Parathyroid adenoma (tissue), 2 donors: Measurements from ENCODE around the gene DNAJB11.

Experiments used
- H2AFZ ChIP-seq: fragments of 300-600 bp; sonication (generic); one replicate; pipeline ENCODE4 v1.7.0; 2017; ENCODE audit warnings: antibody characterized with exemption, mild to moderate bottlenecking
- H3K27ac ChIP-seq: fragments of 300-600 bp; sonication (generic); one replicate; pipeline ENCODE4 v1.7.0; 2017
- H3K27me3 ChIP-seq: fragments of 300-600 bp; sonication (generic); one replicate; pipeline ENCODE4 v1.7.0; 2017; ENCODE audit warnings: low read length; ENCODE audit not compliant: control insufficient read depth, insufficient read depth
- H3K36me3 ChIP-seq: fragments of 300-600 bp; sonication (generic); one replicate; pipeline ENCODE4 v1.7.0; 2017; ENCODE audit warnings: low read length; ENCODE audit not compliant: control insufficient read depth, insufficient read depth
- H3K4me1 ChIP-seq: fragments of 300-600 bp; sonication (generic); one replicate; pipeline ENCODE4 v1.7.0; 2017; ENCODE audit warnings: control low read depth
- H3K4me2 ChIP-seq: fragments of 300-600 bp; sonication (generic); one replicate; pipeline ENCODE4 v1.7.0; 2017; ENCODE audit warnings: low read length
- H3K4me3 ChIP-seq: fragments of 300-600 bp; sonication (generic); one replicate; pipeline ENCODE4 v1.7.0; 2017; ENCODE audit warnings: low read depth, low read length
- H3K79me2 ChIP-seq: fragments of 300-600 bp; sonication (generic); one replicate; pipeline ENCODE4 v1.7.0; 2017; ENCODE audit warnings: control low read depth
- H3K9ac ChIP-seq: fragments of 300-600 bp; sonication (generic); one replicate; pipeline ENCODE4 v1.7.0; 2017; ENCODE audit warnings: mild to moderate bottlenecking
- H3K9me3 ChIP-seq: fragments of 300-600 bp; sonication (generic); one replicate; pipeline ENCODE4 v1.7.0; 2017; ENCODE audit warnings: low read length; ENCODE audit not compliant: control insufficient read depth
- CTCF ChIP-seq: fragments of 300-600 bp; sonication (generic); IDR thresholded peaks from one replicate; pipeline ENCODE4 v1.7.0; 2017; ENCODE audit warnings: antibody characterized with exemption, mild to moderate bottlenecking
- donor health status: primary hyperparathyroidism.

DNAJB11 gene

GRCh38 chr3:186590580-186591295, 20.2 kb downstream of the DNAJB11 start:
- Histone ChIP-seq H2AFZ (no peak overlapping the region), H3K4me3 (no peak overlapping the region), H3K9me3 (no peaks in the 10 kb centered on the region), H3K79me2 (no peaks in the 10 kb centered on the region), H3K27ac (no peak overlapping the region), H3K27me3 (no peaks in the 10 kb centered on the region), H3K4me1 (no peaks in the 10 kb centered on the region), H3K36me3 (no peaks in the 10 kb centered on the region), H3K4me2 (no peak overlapping the region), H3K9ac (no peak overlapping the region)
- TF ChIP-seq CTCF = no peak

GRCh38 chr3:186592682-186593081, 22.2 kb downstream of the DNAJB11 start:
- Histone ChIP-seq H3K27me3 (no peaks in the 10 kb centered on the region), H3K79me2 (no peaks in the 10 kb centered on the region), H3K4me2 (no peak overlapping the region), H3K27ac (no peak overlapping the region), H3K9me3 (no peaks in the 10 kb centered on the region), H3K36me3 (no peaks in the 10 kb centered on the region), H2AFZ (no peak overlapping the region), H3K4me3 (no peak overlapping the region), H3K4me1 (no peaks in the 10 kb centered on the region), H3K9ac (no peak overlapping the region)
- no peak for TF ChIP-seq CTCF

GRCh38 chr3:186593862-186594261, 23.3 kb downstream of the DNAJB11 start:
- TF ChIP-seq CTCF = no peak
- no peaks in the 10 kb centered on the region for H3K9me3 ChIP-seq
- no peaks in the 10 kb centered on the region for H3K27me3 ChIP-seq
- no peak overlapping the region for H3K9ac ChIP-seq
- H3K4me1 ChIP-seq = no peaks in the 10 kb centered on the region
- no peak overlapping the region for H3K27ac ChIP-seq
- no peaks in the 10 kb centered on the region for H3K36me3 ChIP-seq
- no peak overlapping the region for H3K4me3 ChIP-seq
- H3K79me2 ChIP-seq = no peaks in the 10 kb centered on the region
- no peak overlapping the region for H3K4me2 ChIP-seq
- no peak overlapping the region for H2AFZ ChIP-seq

GRCh38 chr3:186594591-186595113, 24.1 kb downstream of the DNAJB11 start:
- no peak for TF ChIP-seq CTCF
- Histone ChIP-seq H3K4me1 (no peaks in the 10 kb centered on the region), H3K9ac (no peak overlapping the region)

More at GRCh38 chr3:186594591-186595113, 24.1 kb downstream of the DNAJB11 start:
- H3K79me2 ChIP-seq = no peaks in the 10 kb centered on the region
- H2AFZ ChIP-seq = no peak overlapping the region
- no peak overlapping the region for H3K4me2 ChIP-seq
- no peak overlapping the region for H3K27ac ChIP-seq
- no peaks in the 10 kb centered on the region for H3K27me3 ChIP-seq
- no peaks in the 10 kb centered on the region for H3K9me3 ChIP-seq
- H3K4me3 ChIP-seq = no peak overlapping the region
- no peaks in the 10 kb centered on the region for H3K36me3 ChIP-seq
